DND-41 (cell line): ENCODE measurements around the gene TMEM182.

Experiments
- ATAC-seq: fragments of 200-7000 bp; cut with Tn5 transposase; 3 replicates; pipeline ENCODE4 v1.9.1; 2021; ENCODE audit warnings: low read depth; ENCODE audit not compliant: insufficient read depth
- DNase-seq: peaks from one replicate; pipeline ENCODE4 v3.0.0-alpha.2; 2020
- H2AFZ ChIP-seq: 2 replicates; pipeline ENCODE4 v1.6.0; 2012; ENCODE audit warnings: low read depth, low read length
- H3K27ac ChIP-seq: 2 replicates; pipeline ENCODE4 v1.5.1; 2012; ENCODE audit warnings: low read length, inconsistent platforms
- H3K27me3 ChIP-seq: fragments of 200-600 bp; sonication (generic); 2 replicates; pipeline ENCODE4 v1.6.0; 2012; ENCODE audit warnings: low read length, mild to moderate bottlenecking, inconsistent platforms; ENCODE audit not compliant: insufficient read depth, poor library complexity
- H3K36me3 ChIP-seq: 2 replicates; pipeline ENCODE4 v1.5.1; 2012; ENCODE audit warnings: low read length, inconsistent platforms; ENCODE audit not compliant: insufficient read depth
- H3K4me1 ChIP-seq: 2 replicates; pipeline ENCODE4 v1.5.1; 2012; ENCODE audit warnings: mild to moderate bottlenecking, low read length; ENCODE audit not compliant: insufficient read depth
- H3K4me2 ChIP-seq: 2 replicates; pipeline ENCODE4 v1.6.0; 2012; ENCODE audit warnings: mild to moderate bottlenecking, moderate library complexity, low read length, inconsistent platforms; ENCODE audit not compliant: insufficient read depth
- H3K4me3 ChIP-seq, 2 experiments: fragments of 200-600 bp in 1 of 2; shearing (Covaris generic) in 1 of 2; 2 replicates each; pipeline ENCODE4 v1.5.1; 2012 to 2016; ENCODE audit warnings: inconsistent platforms in 2 of 2, low read length in 2 of 2, mild to moderate bottlenecking in 2 of 2, low read depth in 1 of 2, moderate library complexity in 1 of 2
- H3K79me2 ChIP-seq: 2 replicates; pipeline ENCODE4 v1.6.0; 2012; ENCODE audit warnings: low read length, inconsistent platforms; ENCODE audit not compliant: insufficient read depth
- H3K9ac ChIP-seq: 2 replicates; pipeline ENCODE4 v1.6.0; 2012; ENCODE audit warnings: low read depth, mild to moderate bottlenecking, inconsistent platforms, low read length, moderate library complexity
- H3K9me3 ChIP-seq: 2 replicates; pipeline ENCODE4 v1.5.1; 2012; ENCODE audit warnings: low read length, moderate library complexity, mild to moderate bottlenecking, inconsistent platforms; ENCODE audit not compliant: insufficient read depth, severe bottlenecking
- H4K20me1 ChIP-seq: 2 replicates; pipeline ENCODE4 v1.6.0; 2012; ENCODE audit warnings: low read length; ENCODE audit not compliant: insufficient read depth
- CTCF ChIP-seq: IDR thresholded peaks from 2 replicates; pipeline ENCODE4 v1.5.1; 2012; ENCODE audit warnings: borderline replicate concordance, low read length, moderate library complexity, mild to moderate bottlenecking; ENCODE audit not compliant: poor library complexity, severe bottlenecking; ENCODE audit errors: extremely low read depth
- EZH2 ChIP-seq: IDR thresholded peaks from 3 replicates; pipeline ENCODE4 v1.6.1; 2012; ENCODE audit warnings: borderline replicate concordance, low read depth, mild to moderate bottlenecking, moderate library complexity, low read length, inconsistent platforms; ENCODE audit not compliant: severe bottlenecking

TMEM182 gene

GRCh38 chr2:102843764-102844443, 82.1 kb downstream of the TMEM182 start:
- no peak for ATAC-seq
- no peak for TF ChIP-seq EZH2
- Histone ChIP-seq H3K27ac (no peak overlapping the region), H3K36me3 (no peaks in the 10 kb centered on the region), H2AFZ (no peak overlapping the region), H3K4me3 (no peak overlapping the region), H3K4me2 (no peak overlapping the region), H3K9me3 (no peaks in the 10 kb centered on the region), H3K4me1 (no peaks in the 10 kb centered on the region), H3K79me2 (no peaks in the 10 kb centered on the region), H3K9ac (no peak overlapping the region), H4K20me1 (no peaks in the 10 kb centered on the region), H3K27me3 (no peaks in the 10 kb centered on the region)
- DNase-seq = no peak

GRCh38 chr2:102844911-102845310, 83.1 kb downstream of the TMEM182 start:
- Histone ChIP-seq H3K4me2 (no peak overlapping the region), H3K36me3 (no peaks in the 10 kb centered on the region), H3K9me3 (no peaks in the 10 kb centered on the region), H3K27ac (no peak overlapping the region), H3K9ac (no peak overlapping the region), H3K79me2 (no peaks in the 10 kb centered on the region), H3K4me1 (no peaks in the 10 kb centered on the region), H2AFZ (no peak overlapping the region), H4K20me1 (no peaks in the 10 kb centered on the region), H3K27me3 (no peaks in the 10 kb centered on the region), H3K4me3 (no peak overlapping the region)
- TF ChIP-seq EZH2 (no peak), CTCF (no peak)
- DNase-seq (no peak), ATAC-seq (no peak)

- no peak overlapping the region for H3K4me3 ChIP-seq
- H3K9ac ChIP-seq = no peak overlapping the region
- H3K4me1 ChIP-seq = no peaks in the 10 kb centered on the region
- H2AFZ ChIP-seq = no peak overlapping the region
- DNase-seq = no peak
- TF ChIP-seq CTCF (no peak), EZH2 (no peak)
- no peaks in the 10 kb centered on the region for H3K79me2 ChIP-seq
- H3K27ac ChIP-seq = no peak overlapping the region
- ATAC-seq = no peak
- H4K20me1 ChIP-seq = no peaks in the 10 kb centered on the region
- H3K36me3 ChIP-seq = no peaks in the 10 kb centered on the region
- no peak overlapping the region for H3K4me2 ChIP-seq
- no peaks in the 10 kb centered on the region for H3K9me3 ChIP-seq
- no peaks in the 10 kb centered on the region for H3K27me3 ChIP-seq
Observed at GRCh38 chr2:102848366-102848839, 86.6 kb downstream of the TMEM182 start.

- H3K9me3 ChIP-seq = no peaks in the 10 kb centered on the region
- no peaks in the 10 kb centered on the region for H3K79me2 ChIP-seq
- no peak for ATAC-seq
- H3K9ac ChIP-seq = no peak overlapping the region
- no peaks in the 10 kb centered on the region for H3K36me3 ChIP-seq
- DNase-seq = no peak
- TF ChIP-seq EZH2 (no peak), CTCF (no peak)
- H3K27me3 ChIP-seq = no peaks in the 10 kb centered on the region
- no peak overlapping the region for H3K4me2 ChIP-seq
- no peak overlapping the region for H3K4me3 ChIP-seq
- no peaks in the 10 kb centered on the region for H3K4me1 ChIP-seq
- no peak overlapping the region for H2AFZ ChIP-seq
- H3K27ac ChIP-seq = no peak overlapping the region
- H4K20me1 ChIP-seq = no peaks in the 10 kb centered on the region
Observed at GRCh38 chr2:102850888-102851287, 89.1 kb downstream of the TMEM182 start.
